ENCODE measurements around the gene HK2.

HK2 gene

GRCh38 chr2:74835831-74836674, 2.1 kb downstream of the HK2 start:
- peak; percentile 69 for DNase-seq (ENCODE audit: low read depth)
- peak; percentile 85 for TF ChIP-seq CTCF (IDR thresholded peaks at IDR 0.05; ENCODE audit: insufficient read depth, low read depth, low read length, missing control alignments)
- peak overlapping the region; percentile 82 for H3K4me3 ChIP-seq (ENCODE audit: low read length)

GRCh38 chr2:74836675-74837401, 2.9 kb downstream of the HK2 start:
- DNase-seq (ENCODE audit: low read depth), result no peak
- no peak for TF ChIP-seq CTCF (IDR thresholded peaks at IDR 0.05; ENCODE audit: insufficient read depth, low read depth, low read length, missing control alignments)
- peak overlapping the region; percentile 82 for H3K4me3 ChIP-seq (ENCODE audit: low read length)

GRCh38 chr2:74841641-74842040, 7.7 kb downstream of the HK2 start:
- H3K4me3 ChIP-seq (ENCODE audit: low read length), result no peak overlapping the region
- DNase-seq (ENCODE audit: low read depth), result no peak
- no peak for TF ChIP-seq CTCF (IDR thresholded peaks at IDR 0.05; ENCODE audit: insufficient read depth, low read depth, low read length, missing control alignments)

- H3K4me3 ChIP-seq (ENCODE audit: low read length), result no peak overlapping the region
- TF ChIP-seq CTCF (IDR thresholded peaks at IDR 0.05; ENCODE audit: insufficient read depth, low read depth, low read length, missing control alignments), result no peak
- DNase-seq (ENCODE audit: low read depth), result peak; percentile 72
These were observed 9.5 kb downstream of the HK2 start for GRCh38 chr2:74843433-74843832.

- H3K4me3 ChIP-seq (ENCODE audit: low read length), result no peak overlapping the region
These were observed 10.0 kb downstream of the HK2 start for GRCh38 chr2:74843899-74844298.

GRCh38 chr2:74844752-74845151, 10.8 kb downstream of the HK2 start:
- TF ChIP-seq CTCF (IDR thresholded peaks at IDR 0.05; ENCODE audit: insufficient read depth, low read depth, low read length, missing control alignments), result no peak
- no peak for DNase-seq (ENCODE audit: low read depth)
- no peak overlapping the region for H3K4me3 ChIP-seq (ENCODE audit: low read length)

More at GRCh38 chr2:74843899-74844298, 10.0 kb downstream of the HK2 start:
- no peak for TF ChIP-seq CTCF (IDR thresholded peaks at IDR 0.05; ENCODE audit: insufficient read depth, low read depth, low read length, missing control alignments)
- peak; percentile 66 for DNase-seq (ENCODE audit: low read depth)

Data from epithelial cell of esophagus (primary cell).